Iris pigment epithelial cell (primary cell): ENCODE measurements around the gene TDRD7.

Experiments used
- DNase-seq: peaks from one replicate; pipeline ENCODE4 v3.0.0-alpha.2; 2011; ENCODE audit warnings: low read depth

The TDRD7 gene

DNA sequence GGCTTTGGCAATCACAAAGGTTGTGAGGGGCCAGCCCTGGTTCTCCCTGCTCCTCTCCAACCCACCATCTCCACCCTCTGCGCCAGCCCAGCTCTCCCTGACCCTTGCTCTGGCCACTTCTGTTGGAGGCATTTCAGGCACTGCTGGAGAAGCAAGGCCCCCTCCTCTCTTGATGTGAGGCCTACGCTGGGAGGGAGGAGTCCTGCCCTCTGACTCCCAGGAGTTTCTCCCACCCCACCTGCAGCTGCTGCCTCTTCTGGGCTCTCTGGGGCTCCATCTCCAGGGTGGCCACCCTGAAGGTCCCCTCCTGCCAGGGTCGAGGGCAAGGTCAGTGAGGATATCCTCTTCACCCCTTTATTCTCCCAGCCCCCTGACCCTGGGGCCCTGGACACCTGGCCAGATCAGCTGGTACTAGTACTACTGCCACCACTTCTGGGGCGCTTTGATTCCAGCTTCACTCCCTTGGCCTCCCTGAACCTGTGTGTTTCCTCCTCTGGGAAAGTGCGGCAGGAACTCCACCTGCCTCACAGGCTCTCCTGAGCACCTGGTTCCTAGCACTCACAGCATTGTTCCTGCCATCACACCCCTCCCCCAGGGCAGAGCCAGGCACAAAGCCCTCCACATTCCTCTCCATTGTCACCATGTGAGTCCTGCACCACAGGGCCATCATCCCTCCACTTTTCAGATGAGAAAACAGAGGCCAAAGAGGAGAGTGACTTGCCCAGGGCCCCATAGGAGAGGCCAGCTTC, 23.8 kb upstream of the TDRD7 start:
- no peak for DNase-seq

DNA sequence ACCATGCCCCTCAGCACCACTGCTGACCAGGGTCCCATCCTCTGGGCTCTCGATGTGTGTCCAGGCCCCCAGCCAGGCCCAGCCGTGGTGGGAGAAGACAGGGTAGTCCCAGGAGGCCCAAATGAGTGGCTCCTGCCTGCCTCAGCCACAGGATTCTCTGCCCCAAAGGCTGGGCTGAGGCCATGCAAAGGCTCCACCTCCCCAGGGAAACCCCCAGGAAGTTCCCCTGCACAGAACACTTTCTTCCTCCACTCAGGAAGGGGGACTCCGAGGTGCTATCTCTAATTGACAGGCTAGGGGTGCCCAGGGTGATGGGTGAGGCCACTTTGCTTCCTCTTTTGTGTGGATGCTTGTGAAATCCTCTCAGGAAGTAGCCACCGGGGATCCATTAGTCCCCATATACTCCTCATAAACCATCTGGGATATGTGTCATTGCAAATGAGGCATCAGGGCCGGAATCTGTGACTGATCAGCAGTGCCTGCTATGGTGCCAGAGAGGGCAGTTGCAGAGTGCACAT, 23.1 kb upstream of the TDRD7 start:
- DNase-seq = no peak

DNA sequence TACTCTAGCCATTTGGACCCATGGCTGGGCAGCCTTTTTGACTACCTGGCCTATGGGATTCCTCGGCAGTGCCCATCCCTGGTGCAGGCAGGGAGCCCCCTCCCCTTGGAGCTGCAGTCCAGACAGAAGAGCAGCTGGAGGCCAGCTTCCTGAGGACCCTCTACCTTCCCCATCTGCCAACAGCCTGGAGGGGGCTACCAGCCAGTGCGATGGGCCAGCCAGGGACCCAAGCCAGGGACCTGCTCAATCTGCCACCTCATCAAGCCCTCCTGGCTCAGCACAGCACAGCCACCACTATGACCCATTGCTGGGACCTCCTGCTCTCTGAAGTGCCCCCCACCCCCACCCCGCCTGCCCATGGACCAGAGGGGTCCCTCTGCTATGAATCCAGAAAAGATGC, 22.6 kb upstream of the TDRD7 start:
- DNase-seq = no peak

DNA sequence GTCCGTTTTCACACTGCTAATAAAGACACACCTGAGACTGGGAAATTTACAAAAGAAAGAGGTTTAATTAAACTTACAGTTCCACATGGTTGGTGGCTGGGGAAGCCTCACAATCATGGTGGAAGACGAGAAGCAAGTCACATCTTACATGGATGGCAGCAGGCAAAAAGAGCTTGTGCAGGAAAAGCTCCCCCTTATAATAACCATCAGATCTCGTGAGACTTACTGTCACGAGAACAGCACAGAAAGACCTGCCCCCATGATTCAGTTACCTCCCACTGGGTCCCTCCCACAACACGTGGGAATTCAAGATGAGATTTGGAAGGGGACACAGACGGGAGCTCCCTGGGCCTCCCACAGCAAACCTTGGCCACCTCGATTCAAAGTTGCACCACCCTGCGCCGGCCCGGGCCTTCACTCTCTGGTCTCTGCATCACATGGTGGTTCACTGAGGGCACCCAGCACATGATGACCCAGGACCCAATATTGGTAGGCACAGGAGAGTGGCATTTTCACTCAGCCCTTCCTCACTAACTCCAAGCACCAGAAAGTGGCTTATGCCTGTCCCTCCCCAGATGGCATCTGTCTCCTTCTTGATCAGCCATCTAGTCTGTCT, 21.0 kb upstream of the TDRD7 start:
- no peak for DNase-seq

DNA sequence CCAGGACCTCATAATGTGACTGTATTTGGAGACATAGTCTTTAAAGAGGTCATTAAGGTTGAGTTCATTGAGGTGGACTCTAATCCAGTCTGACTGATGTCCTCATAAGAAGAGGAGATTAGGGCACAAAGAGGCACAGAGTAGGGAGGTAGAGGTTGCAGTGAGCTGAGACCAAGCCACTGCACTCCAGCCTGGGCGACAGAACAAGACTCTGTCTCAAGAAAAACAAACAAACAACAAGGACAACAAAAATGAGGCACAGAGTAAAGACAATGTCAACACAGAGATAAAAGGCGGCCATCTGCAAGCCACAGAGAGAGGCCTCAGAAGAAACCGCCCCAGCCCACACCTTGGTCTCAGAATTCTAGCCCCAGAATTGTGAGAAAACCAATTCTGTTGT, 17.0 kb upstream of the TDRD7 start:
- no peak for DNase-seq

DNA sequence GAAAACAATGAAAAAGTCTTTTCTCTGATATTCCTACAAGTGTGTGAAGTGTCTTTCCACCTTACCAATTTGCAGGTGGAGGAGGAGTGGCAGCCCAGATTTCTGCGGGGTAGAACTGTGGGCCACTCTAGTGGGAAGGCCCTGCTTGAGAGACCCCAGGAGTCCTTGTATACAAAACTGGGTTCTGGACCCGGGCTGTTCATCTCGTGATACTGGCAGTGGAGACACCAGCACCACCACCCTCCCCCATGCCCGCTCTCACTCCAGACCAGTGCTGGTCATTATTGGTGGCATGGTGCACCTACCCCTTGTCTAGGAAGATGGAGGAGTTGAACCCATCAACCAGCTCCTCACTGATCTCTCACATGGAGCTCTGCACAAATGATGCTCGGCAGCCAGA, 16.2 kb upstream of the TDRD7 start:
- no peak for DNase-seq

DNA sequence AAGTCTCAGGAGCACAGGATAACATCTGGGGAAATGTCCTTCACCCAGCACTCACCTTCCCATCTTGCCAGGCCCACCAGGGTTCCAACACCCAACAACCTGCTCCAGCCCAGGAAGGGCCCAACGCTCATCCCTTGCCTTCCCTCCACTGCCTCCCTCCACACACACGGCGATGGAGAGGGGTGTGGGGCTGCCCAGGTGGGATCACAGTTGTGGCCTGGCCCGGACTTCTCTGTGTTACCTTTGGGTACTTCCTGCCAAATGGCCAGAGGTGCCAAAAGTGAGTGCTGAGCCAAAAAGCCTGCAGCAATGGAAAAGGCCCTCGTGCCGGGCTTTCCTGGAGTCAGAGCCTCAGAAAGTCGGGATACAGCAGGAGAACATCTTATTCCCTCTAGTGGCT, 15.6 kb upstream of the TDRD7 start:
- no peak for DNase-seq

DNA sequence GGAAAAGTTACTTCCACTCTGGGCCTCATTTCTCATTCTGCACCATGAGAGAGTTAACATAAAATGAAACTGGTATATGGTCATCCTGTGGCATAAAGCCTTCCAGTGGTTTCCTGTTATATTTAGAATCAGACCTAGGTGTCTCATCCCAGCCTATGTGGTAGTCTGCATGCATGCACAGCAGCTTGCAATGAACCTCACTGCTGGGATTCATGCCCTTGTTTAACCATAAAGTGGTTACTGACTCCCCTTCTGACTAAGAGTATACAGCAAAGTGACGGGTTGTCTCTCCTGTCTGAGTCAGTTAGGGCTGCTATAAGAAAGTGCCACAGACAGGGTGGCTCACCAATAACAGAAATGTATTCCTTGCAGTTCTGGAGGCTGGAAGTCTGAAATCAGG, 14.7 kb upstream of the TDRD7 start:
- DNase-seq = no peak

DNA sequence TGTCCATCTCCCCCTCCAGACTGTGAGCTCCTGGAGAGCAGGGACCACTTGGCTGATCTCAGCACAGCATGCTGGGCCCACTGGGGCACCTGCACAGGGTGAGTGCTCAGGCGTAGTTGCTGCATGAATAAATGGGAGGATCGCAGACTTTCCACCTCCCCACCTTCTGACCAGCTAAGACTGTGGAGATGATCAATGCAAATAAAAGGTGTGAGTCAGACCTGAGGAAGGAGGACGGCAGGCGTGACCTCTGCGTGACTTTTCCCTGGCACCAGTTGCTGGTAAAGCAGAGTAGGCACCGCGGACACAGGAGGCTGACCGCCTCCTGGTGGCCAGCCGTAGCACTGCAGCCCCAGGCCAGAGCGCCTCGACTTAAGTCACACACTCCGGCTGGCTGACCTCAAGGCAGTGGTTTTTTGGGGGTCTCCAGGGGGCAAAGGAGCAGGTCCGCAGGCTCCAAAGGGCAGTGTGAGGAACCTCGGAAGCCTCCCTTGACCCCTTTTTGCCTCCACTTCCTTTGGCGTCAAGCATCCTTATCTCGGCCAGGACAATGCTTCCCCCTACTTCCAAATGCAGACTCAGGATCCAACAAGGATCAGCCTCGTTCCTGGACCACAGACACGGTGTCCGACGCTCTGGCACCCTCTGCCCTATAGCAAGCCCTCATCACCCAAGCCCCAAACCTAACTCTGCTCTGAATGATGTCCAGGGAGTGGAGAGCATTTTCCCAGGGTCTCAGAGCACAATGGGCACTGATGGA, 12.7 kb upstream of the TDRD7 start:
- peak; percentile 71 for DNase-seq

DNA sequence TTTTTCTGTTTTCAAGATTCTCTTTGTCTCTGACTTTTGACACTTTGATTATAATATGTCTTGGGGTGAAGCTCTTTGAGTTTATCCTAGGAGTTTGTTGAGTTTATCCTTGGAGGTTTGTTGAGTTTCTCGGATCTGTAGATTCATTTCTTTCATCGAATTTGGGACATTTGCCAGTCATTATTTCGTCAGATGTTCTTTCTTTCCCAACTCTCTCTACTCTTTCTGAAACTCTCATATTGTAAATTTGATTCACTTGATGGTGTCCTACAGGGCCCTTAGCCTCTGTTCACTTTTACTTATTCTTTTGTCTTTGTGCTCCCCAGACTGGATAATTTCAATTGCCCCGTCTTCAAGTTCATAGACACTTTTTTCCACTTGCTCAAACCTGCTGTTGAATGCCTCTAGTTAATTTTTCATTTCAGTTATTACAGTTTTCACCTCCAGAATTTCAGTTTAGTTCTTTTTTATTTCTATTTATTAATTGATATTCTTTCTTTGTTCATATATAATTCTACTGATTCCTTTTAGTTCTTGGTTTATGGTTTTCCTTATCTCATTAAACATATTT, 8.1 kb upstream of the TDRD7 start:
- DNase-seq = no peak

DNA sequence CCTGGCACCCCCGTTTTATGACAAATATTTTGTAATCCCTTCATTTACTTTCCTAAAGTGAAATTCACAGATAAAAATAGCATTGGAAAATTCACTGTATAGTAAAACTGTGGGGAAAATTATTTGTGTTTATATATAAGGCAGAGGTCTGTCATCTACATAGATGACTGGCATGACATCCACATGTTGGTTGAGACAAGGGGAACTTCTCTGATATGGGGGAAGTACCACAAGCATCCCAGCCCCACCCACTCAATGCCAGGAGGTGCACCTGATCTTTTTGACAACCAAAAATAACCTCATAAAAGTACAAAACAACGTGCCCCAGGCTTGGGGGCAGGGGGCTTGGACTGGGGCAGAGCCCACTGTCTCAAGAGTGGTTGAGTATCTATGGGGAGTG, 6.3 kb upstream of the TDRD7 start:
- DNase-seq = no peak

DNA sequence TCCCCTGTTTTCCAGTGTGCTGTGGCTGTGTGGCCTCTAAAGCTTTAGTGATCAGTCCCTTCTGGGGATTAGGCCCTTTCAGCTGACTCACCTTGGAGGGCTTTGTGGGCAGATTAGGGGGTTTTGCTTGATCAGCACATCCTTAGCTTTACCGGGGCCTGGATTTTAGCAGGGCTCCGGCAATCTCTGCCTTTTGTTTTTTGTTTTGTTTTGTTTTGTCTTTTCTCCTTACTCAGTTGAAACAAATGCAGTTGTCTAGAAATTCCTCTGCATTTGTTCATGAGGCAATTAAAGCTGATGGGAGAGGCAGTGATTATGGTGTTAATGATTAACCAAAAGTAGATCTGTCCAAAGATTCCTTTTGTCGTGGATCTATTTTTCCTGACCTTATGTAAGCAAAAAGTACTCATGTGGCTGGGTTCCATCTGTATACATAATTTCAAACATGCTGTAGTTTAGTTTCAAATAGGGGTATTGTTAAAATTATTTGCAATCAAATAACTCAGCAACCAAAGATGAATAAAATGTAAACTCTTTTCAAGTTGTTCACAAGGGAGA, 5.2 kb upstream of the TDRD7 start:
- no peak for DNase-seq

DNA sequence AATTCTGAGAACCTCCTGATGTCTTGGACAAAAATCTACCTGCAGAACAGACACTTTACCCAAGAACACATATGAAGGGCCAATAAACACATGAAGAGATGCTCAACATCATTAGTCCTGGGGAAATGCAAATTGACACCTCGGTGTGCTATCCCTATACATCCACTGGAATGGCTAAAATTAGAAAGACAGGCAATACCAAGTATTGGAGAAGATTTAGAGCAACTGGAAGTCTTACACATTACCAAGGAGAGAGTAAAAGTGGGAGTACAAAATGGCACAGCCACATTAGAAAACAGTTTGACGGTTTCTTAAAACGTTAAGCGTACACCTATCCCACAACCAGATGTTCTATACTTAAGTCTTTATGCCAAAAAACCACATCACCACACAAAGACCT, 3.3 kb upstream of the TDRD7 start:
- DNase-seq = no peak

DNA sequence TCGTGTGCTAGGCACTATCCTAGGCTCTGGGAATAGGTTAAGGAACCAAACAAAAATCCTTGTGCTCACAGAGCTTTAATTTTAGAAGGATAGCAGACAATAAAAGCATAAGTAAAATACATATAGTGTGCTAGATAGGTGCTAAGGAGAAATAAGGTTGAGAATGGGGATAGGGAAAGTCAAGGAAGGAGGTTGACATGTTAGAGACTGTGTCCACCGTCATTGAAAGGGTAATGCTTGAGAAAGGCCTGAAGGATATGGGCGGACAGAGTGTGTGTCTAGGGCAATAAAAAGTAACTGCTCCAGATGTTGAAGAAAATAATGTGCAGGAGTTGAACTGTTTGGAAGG, 482 bp upstream of the TDRD7 start:
- no peak for DNase-seq

DNA sequence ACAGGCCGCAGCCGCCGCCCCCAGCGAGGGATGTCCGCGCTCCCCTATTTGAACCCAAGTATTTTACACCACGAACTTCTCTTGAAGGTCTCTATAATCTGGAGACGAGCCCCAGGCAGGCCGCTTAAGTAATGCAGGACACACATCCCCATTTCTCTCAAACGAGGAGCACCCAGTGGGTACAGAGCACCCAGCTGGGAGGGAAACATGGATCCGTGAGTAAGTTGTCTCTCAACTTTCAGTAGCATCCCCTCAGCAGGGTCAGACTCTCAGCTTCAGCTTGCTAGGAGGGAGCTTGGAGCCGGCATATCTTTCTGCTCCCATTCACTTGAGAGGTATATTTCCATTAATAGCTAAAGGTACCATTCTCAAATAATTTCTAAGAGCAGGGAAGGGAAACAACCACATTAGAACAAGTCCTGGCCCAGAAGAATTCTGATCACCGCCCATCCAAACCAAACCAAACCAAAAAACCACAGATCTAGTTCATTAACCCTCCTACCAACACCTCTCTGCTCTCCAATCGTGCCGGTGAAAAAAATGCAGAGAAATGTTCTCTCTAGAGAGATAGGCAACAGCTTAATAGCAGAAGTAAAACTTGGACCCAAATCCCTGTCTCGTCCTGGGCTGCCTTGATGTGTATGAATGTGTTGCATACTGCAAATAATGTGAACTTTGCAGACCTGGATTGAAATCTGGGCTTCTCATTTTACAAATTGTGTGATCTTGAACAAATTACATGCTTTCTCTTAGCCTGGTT, 910 bp downstream of the TDRD7 start:
- DNase-seq = peak; percentile 21

DNA sequence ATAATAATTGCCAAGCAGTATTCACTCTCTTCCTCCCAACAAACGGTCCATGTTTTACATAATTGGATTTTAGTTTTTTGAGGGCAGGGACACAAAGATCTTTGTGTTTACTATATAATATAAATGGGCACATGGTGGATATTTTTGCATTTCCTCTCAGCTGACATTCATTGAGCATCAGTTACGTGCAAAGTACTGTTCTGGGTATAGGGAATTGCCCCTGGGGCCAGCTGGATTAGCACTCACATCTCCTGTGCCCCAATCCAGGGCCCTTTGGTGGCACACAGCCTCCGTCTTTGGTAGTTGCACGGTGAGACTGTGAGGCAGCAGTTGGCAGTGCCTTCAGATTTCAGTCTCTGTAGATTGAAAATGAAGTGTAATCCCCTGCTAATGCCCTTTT, 1.6 kb downstream of the TDRD7 start:
- no peak for DNase-seq

DNA sequence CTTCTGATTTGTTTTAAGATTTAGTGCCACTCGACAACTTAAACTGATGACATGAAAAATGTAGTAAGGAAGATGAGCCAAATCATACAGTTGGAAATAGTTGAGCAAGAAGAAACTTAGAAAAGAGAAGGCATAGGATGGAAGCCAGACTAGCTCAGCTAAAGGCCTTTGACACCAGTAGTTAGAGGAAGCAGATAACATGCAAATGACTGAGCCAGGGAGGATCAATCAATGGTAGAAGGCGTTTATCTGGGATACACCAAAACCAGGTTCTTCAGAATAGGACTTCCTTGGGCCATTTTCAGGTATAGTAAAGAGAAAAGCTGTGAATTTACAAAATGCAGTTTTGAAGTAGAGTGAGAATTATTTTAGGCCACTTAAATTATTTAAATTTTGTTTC, 3.2 kb downstream of the TDRD7 start:
- DNase-seq = no peak

DNA sequence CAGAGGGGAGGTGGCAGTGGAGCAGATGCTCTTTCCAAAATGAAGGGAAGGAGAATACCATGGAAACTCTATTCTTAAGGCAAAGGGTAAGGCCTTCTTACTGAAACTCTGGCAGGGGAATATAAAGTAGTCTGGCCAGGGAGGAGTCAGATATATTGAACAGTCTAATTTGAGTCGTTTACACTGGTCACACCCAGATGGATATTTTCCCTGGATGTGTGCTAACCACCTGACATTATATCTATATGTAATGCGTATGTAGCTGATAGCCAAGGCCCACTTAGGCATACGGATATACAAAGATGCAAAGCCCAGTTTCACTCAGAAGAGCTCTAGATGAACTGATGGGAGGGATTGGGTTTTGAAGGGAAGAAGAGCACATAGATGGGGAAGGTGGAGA, 7.0 kb downstream of the TDRD7 start:
- DNase-seq = no peak

DNA sequence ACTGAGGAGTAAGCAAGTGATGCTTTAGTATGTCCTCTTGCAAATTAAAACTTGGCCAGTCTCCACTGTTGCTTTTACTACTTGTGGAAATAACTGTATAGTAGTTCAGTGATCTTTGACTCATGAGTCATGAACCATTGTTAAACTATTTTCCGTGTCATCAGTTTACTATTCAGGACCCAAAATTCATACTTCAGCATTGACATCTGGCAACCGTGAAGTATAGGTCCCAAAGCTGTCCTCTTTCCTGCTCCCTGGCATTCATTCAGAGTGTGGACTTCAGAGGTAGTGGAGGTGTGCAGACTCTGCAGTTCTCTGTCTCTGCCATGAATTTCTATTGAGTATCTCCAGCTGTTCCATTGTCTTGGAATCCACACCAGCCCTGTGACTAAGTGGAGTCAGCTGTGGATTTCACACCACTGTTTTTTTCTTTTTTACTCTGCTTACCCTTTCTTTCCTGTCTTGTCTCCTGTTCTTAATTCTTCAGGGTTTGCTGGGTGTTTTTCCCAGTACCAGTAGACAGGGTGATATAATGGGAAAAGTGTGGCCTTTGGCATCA, 7.5 kb downstream of the TDRD7 start:
- peak; percentile 67 for DNase-seq

DNA sequence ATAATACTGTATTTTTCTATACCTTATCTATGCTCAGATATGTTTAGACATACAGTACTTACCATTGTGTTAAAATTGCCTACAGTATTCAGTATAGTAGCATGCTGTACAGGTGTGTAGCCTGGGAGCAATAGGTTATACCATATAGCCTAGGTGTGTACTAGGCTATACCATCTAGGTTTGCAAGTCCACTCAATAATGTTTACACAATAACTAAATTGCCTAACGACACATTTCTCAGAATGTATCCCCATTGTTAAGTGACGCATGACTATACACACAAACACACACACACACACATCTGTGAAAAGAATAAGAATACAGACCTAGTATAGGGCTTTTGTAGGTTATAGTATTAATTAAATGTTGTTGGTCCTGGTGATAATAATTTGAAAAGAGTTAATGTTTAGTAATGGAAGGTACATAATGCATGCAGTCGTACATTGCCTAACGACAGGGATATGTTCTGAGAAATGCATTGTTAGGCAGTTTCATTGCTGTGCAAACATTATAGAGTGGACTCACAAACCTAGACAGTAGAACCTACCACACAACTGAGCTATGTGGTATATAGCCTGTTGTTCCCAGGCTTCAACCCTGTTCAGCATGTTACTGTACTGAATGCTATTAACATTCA, 13.6 kb downstream of the TDRD7 start:
- no peak for DNase-seq

DNA sequence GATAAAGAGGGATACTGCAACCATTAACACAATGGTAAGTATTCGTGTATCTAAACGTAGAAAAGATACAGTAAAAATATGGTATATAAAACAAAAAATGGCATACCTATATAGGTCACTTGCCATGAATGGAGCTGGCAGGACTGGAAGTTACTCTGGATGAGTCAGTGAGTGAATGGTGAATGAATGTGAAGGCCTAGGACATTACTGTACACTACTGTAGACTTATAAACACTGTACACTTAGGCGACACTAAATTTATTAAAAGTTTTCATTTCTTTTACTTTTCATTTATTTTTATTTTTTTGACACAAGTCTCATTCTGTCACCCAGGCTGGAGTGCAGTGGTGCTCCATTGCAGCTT, 14.1 kb downstream of the TDRD7 start:
- DNase-seq = no peak
